ENCODE measurements around the gene PLXNA4. TPM values are rescaled to one million over a fixed set of nuclear protein-coding genes. Genes with fewer than 3 reads are reported as not detected.
A peak's percentile ranks its signal among the peaks of the same experiment; 100 is the strongest.

The PLXNA4 gene
- total and polyA plus RNA-seq, 9 of the 15 experiments (the other 6 are each of a cell fraction or from before 2014, with no cell fraction given), result under 0.01 to 0.09 TPM; not detected in 7

GRCh38 chr7:132436121-132436520, 140.1 kb downstream of the PLXNA4 start:
- Histone ChIP-seq H3K9ac (ENCODE audit: insufficient read depth in 1 of 2, low read depth in 2 of 2, low read length in 2 of 2) (no peak overlapping the region), H3K4me2 (ENCODE audit: insufficient read depth, low read length) (no peak overlapping the region), H3K9me1 (ENCODE audit: control insufficient read depth, insufficient read depth, low read length) (no peaks in the 10 kb centered on the region), H3K27ac (ENCODE audit: extremely low read depth, low read depth, low read length) (no peak overlapping the region), H3K36me3 (ENCODE audit: control insufficient read depth, insufficient read depth, low read length) (no peaks in the 10 kb centered on the region), H3K27me3 (ENCODE audit: control insufficient read depth in 2 of 2, insufficient read depth in 2 of 2, low read length in 2 of 2) (peaks cover 12 to 45% of the 10 kb centered on the region in 2 experiments; a peak in 4 of 5 replicates), H3K79me2 (ENCODE audit: control insufficient read depth, insufficient read depth, low read length) (no peaks in the 10 kb centered on the region), H4K20me1 (replicated peaks; ENCODE audit: control insufficient read depth, insufficient read depth, low read length) (0 out of 2 replicates have a peak, but pooled peaks cover 9% of the 10 kb centered on the region), H3K9me3 (replicated peaks; ENCODE audit: control insufficient read depth, insufficient read depth, low read depth, low read length) (no peaks in the 10 kb centered on the region), H3K4me3 (no peak overlapping the region), H3K4me1 (replicated peaks in 1 of 2; ENCODE audit: control insufficient read depth in 2 of 2, insufficient read depth in 2 of 2, low read length in 2 of 2) (no peaks in the 10 kb centered on the region; a peak in 2 of 5 replicates), H2AFZ (ENCODE audit: low read depth, low read length) (no peak overlapping the region)
- TF ChIP-seq ZNF583 (CRISPR knock-in tag; IDR thresholded peaks at IDR 0.05), result no peak
- peak; percentile 28 for TF ChIP-seq NFIC (IDR thresholded peaks at IDR 0.05)
- ChIA-PET CTCF (ENCODE audit: low intra/inter-chr PET ratio) (no interaction called here), POLR2A (interaction anchor here (0.8 to 0.9 kb wide), 2 partner anchors 31 to 43 kb away, joined by 3 read pairs; no protein-coding TSS in a partner anchor)
- intact Hi-C loops (cut with micrococcal nuclease), result no loop called here
- DNase-seq (ENCODE audit: extremely low read depth in 1 of 4, low spot score in 3 of 4) (no peak), ATAC-seq (no peak), FAIRE-seq (no peak)
- no TSS peak for BruUV-seq (replicated peaks)
- WGBS (ENCODE audit: insufficient coverage, low coverage, missing lambda C conversion rate), result 3% methylated on average over 8 of the region's 8 CpGs
- in situ Hi-C loops (cut with MboI), result no loop called here

- Histone ChIP-seq H3K9ac (ENCODE audit: insufficient read depth in 1 of 2, low read depth in 2 of 2, low read length in 2 of 2) (no peak overlapping the region), H3K79me2 (ENCODE audit: control insufficient read depth, insufficient read depth, low read length) (no peaks in the 10 kb centered on the region), H3K4me1 (replicated peaks in 1 of 2; ENCODE audit: control insufficient read depth in 2 of 2, insufficient read depth in 2 of 2, low read length in 2 of 2) (no peaks in the 10 kb centered on the region; a peak in 2 of 5 replicates), H3K9me3 (replicated peaks; ENCODE audit: control insufficient read depth, insufficient read depth, low read depth, low read length) (no peaks in the 10 kb centered on the region), H3K27me3 (ENCODE audit: control insufficient read depth in 2 of 2, insufficient read depth in 2 of 2, low read length in 2 of 2) (peaks cover 11 to 48% of the 10 kb centered on the region in 2 experiments; a peak in 4 of 5 replicates), H3K27ac (ENCODE audit: extremely low read depth, low read depth, low read length) (no peak overlapping the region), H3K36me3 (ENCODE audit: control insufficient read depth, insufficient read depth, low read length) (no peaks in the 10 kb centered on the region), H3K4me3 (no peak overlapping the region), H3K4me2 (ENCODE audit: insufficient read depth, low read length) (no peak overlapping the region), H2AFZ (ENCODE audit: low read depth, low read length) (no peak overlapping the region), H4K20me1 (replicated peaks; ENCODE audit: control insufficient read depth, insufficient read depth, low read length) (0 out of 2 replicates have a peak, but pooled peaks cover 9% of the 10 kb centered on the region), H3K9me1 (ENCODE audit: control insufficient read depth, insufficient read depth, low read length) (no peaks in the 10 kb centered on the region)
- in situ Hi-C loops (cut with MboI), result no loop called here
- POLR2A ChIA-PET, result no interaction called here
- WGBS (ENCODE audit: insufficient coverage, low coverage, missing lambda C conversion rate), result under 1% methylated on average over 18 of the region's 18 CpGs
- CTCF ChIA-PET (ENCODE audit: low intra/inter-chr PET ratio), result no interaction called here
- TF ChIP-seq ARNT (IDR thresholded peaks at IDR 0.05) (no peak), ZNF431 (CRISPR knock-in tag; IDR thresholded peaks at IDR 0.05) (no peak), RFX1 (IDR thresholded peaks at IDR 0.05) (peak; percentile 82)
- intact Hi-C loops (cut with micrococcal nuclease), result no loop called here
- DNase-seq (ENCODE audit: extremely low read depth in 1 of 4, low spot score in 3 of 4) (no peak), FAIRE-seq (no peak), ATAC-seq (no peak)
- no TSS peak for BruUV-seq (replicated peaks)
Measured at GRCh38 chr7:132435016-132435990, 141.0 kb downstream of the PLXNA4 start.
